ENCODE data around the gene FAM177A1.

FAM177A1 gene

DNA sequence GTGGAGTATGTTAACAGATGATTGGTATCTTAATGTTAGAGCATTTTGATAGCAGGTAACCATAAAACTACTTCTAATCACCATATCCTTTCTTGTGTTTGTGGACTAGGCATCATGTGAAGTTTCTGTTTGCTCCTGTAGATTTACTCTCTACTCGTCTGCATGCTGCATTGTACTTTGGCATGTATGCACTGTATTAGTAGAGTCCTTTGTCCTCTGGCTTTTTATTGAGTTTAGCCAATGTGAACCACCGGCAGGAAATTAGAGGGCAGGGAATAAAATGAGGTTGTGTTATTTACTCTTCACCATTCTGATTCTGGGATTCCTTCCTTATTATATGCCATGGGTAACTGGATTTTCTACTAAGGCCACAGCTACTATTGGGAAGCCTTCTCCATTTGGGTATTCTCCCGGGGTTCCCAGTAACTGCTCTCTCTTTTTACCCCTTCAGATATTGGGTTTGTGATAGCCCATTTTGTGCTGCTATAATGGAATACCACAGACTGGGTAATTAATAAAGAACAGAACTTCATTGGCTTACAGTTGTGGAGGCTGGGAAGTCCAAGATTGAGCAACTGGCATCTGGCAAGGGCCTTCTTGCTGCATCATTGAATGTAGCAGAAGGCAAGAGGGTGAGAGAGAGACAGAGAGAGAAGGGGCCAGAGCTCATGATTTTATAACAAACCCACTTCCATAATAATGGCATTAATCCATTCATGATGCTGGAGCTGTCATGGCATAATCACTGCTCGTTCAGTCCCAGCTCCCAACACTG is 22.4 kb downstream of the FAM177A1 start:
- no peaks in the 10 kb centered on the region for H3K9me3 ChIP-seq
- H3K36me3 ChIP-seq: peaks cover 47% of the 10 kb centered on the region
- H3K4me3 ChIP-seq (ENCODE audit: low read depth in 1 of 2, low read length in 1 of 2): no peak overlapping the region
- TF ChIP-seq, protein P1, sequence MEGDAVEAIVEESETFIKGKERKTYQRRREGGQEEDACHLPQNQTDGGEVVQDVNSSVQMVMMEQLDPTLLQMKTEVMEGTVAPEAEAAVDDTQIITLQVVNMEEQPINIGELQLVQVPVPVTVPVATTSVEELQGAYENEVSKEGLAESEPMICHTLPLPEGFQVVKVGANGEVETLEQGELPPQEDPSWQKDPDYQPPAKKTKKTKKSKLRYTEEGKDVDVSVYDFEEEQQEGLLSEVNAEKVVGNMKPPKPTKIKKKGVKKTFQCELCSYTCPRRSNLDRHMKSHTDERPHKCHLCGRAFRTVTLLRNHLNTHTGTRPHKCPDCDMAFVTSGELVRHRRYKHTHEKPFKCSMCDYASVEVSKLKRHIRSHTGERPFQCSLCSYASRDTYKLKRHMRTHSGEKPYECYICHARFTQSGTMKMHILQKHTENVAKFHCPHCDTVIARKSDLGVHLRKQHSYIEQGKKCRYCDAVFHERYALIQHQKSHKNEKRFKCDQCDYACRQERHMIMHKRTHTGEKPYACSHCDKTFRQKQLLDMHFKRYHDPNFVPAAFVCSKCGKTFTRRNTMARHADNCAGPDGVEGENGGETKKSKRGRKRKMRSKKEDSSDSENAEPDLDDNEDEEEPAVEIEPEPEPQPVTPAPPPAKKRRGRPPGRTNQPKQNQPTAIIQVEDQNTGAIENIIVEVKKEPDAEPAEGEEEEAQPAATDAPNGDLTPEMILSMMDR (IDR thresholded peaks at IDR 0.05): no peak
- H3K27me3 ChIP-seq: no peaks in the 10 kb centered on the region
- H3K4me1 ChIP-seq (ENCODE audit: control insufficient read depth in 1 of 2, insufficient read depth in 1 of 2, low read depth in 1 of 2, low read length in 1 of 2): no peaks in the 10 kb centered on the region
- H3K27ac ChIP-seq: no peak overlapping the region

DNA sequence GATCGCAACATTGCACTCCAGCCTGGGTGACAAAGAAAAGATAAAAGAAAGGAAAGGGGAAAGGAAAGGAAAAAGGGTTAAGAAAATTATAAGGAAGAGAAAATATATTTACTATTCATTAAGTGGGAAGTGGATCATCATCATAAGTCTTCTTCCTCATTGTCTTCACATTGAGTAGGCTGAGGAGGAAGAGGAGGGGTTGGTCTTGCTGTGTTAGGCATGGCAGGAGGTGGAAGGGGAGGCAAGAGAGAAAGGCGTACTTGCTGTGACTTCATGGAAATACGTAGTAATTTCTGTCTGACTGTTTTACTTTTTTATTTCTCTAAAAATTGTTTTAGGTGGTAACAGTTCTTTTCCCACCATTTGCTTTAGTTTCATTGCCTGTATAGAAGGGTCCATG is 26.2 kb downstream of the FAM177A1 start:
- Histone ChIP-seq H3K9me3 (no peaks in the 10 kb centered on the region), H3K4me3 (ENCODE audit: low read depth in 1 of 2, low read length in 1 of 2) (no peak overlapping the region), H3K27ac (no peak overlapping the region), H3K27me3 (no peaks in the 10 kb centered on the region), H3K4me1 (ENCODE audit: control insufficient read depth in 1 of 2, insufficient read depth in 1 of 2, low read depth in 1 of 2, low read length in 1 of 2) (peaks cover 12 to 15% of the 10 kb centered on the region in 2 experiments), H3K36me3 (peaks cover 44% of the 10 kb centered on the region)
- TF ChIP-seq, protein P1 (IDR thresholded peaks at IDR 0.05): no peak

DNA sequence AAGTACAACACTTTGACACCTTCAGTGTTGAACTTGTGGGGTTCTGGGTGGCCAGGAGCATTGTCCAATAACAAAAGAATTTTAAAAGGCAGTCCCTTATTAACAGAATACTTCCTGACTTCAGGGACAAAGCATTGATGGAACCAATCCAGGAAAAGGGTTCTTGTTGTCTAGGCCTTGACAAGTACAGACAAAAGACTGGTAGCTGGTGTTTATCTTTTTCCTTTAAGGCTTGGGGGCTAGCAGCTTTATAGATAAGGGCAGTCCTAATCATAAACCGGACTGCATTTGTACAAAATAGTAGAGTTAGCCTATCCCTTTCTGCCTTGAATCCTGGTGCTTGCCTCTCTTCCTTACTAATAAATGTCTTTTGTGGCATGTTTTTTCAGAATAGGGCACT is 27.4 kb downstream of the FAM177A1 start:
- Histone ChIP-seq H3K9me3 (no peaks in the 10 kb centered on the region), H3K36me3 (peaks cover 42% of the 10 kb centered on the region), H3K4me3 (ENCODE audit: low read depth in 1 of 2, low read length in 1 of 2) (no peak overlapping the region), H3K4me1 (ENCODE audit: control insufficient read depth in 1 of 2, insufficient read depth in 1 of 2, low read depth in 1 of 2, low read length in 1 of 2) (peaks cover 20 to 26% of the 10 kb centered on the region in 2 experiments), H3K27me3 (no peaks in the 10 kb centered on the region), H3K27ac (no peak overlapping the region)
- TF ChIP-seq, protein P1 (IDR thresholded peaks at IDR 0.05): no peak

DNA sequence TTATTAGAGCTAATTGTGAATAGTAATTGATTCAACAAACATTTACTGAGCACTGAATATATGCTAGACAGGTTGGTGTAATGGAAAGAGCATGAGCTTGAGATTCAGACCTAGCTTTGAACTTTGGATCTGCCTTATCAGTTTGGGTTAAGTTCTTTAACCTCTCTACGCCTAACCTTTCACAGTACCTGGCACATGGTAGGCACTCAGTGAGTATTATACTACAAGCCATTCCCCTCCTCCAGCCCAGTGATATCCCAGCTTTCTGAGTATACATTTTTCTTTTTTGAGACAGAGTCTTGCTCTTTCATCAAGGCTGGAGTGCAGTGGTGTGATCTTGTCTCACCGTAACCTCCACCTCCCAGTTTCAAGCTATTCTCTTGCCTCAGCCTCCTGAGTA is 32.0 kb downstream of the FAM177A1 start:
- TF ChIP-seq, protein P1 (IDR thresholded peaks at IDR 0.05): no peak
- peaks cover 58% of the 10 kb centered on the region for H3K36me3 ChIP-seq

DNA sequence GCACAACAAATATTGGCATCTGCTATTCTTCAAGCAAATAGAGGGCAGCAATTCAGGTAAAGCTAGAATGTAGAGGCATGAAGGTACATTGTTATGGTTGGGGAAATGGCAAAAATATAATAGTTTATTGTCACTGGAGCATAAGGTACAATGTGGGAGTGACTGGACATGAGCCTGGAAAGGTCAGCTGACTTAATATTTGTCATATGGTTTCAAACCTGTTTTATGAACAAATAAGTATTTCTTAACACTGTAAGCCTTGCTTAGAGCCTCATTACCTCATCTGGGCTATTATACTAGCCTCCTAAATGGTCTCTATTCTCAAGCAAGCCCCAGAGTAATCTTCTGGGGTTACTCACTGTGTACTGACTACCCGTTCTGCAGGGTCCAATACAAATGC is 33.7 kb downstream of the FAM177A1 start:
- Histone ChIP-seq H3K27me3 (no peaks in the 10 kb centered on the region), H3K9me3 (no peaks in the 10 kb centered on the region), H3K4me3 (ENCODE audit: low read depth in 1 of 2, low read length in 1 of 2) (no peak overlapping the region), H3K27ac (peak overlapping the region; percentile 43), H3K36me3 (peaks cover 63% of the 10 kb centered on the region), H3K4me1 (ENCODE audit: control insufficient read depth in 1 of 2, insufficient read depth in 1 of 2, low read depth in 1 of 2, low read length in 1 of 2) (peaks cover 34 to 46% of the 10 kb centered on the region in 2 experiments)
- TF ChIP-seq, protein P1 (IDR thresholded peaks at IDR 0.05): no peak

More for the DNA sequence above, 32.0 kb downstream of the FAM177A1 start:
- Histone ChIP-seq H3K4me1 (ENCODE audit: control insufficient read depth in 1 of 2, insufficient read depth in 1 of 2, low read depth in 1 of 2, low read length in 1 of 2) (peaks cover 35 to 46% of the 10 kb centered on the region in 2 experiments), H3K4me3 (ENCODE audit: low read depth in 1 of 2, low read length in 1 of 2) (no peak overlapping the region), H3K9me3 (no peaks in the 10 kb centered on the region), H3K27ac (no peak overlapping the region), H3K27me3 (no peaks in the 10 kb centered on the region)
